ENCODE measurements around the gene STARD3NL.

- TF ChIP-seq POLR2A (IDR thresholded peaks at IDR 0.05; ENCODE audit: low read depth, low read length) (no peak), TAF1 (IDR thresholded peaks at IDR 0.05; ENCODE audit: low read depth, low read length) (no peak)
These were observed 8.2 kb upstream of the STARD3NL start for GRCh38 chr7:38169847-38170246.
